Measurements from ENCODE around the gene LARP7. TPM values are rescaled to one million over a fixed set of nuclear protein-coding genes. Genes with fewer than 3 reads are reported as not detected.

Gene LARP7
- total and polyA plus RNA-seq, 5 experiments from 2014 or later: 24.8 to 61.1 (median 40.7) TPM

GRCh38 chr4:112664611-112665010 lies 27.7 kb downstream of the LARP7 start:
- ATAC-seq: no peak
- peaks cover 0 to 2% (median 0%) of the 10 kb centered on the region in 4 donors for H3K4me1 Mint-ChIP-seq
- POLR2A ChIA-PET: no interaction called here
- DNase-seq: no peak
- H3K4me3 Mint-ChIP-seq: no peak overlapping the region
- no peaks in the 10 kb centered on the region for H3K9me3 Mint-ChIP-seq
- peak overlapping the region in 1 of 10 donors; percentile 51 for H3K27ac Mint-ChIP-seq
- peaks cover 0 to 17% (median 3%) of the 10 kb centered on the region in 3 donors for H3K36me3 Mint-ChIP-seq
- H3K27me3 Mint-ChIP-seq: no peaks in the 10 kb centered on the region

- no peaks in the 10 kb centered on the region for H3K27me3 Mint-ChIP-seq
- POLR2A ChIA-PET: interaction anchor here (0.7 kb wide), 1 partner anchor 33 kb away, joined by 3 read pairs; no protein-coding TSS in a partner anchor
- DNase-seq (no peak), ATAC-seq (no peak)
- no peaks in the 10 kb centered on the region for H3K9me3 Mint-ChIP-seq
- H3K4me1 Mint-ChIP-seq: peaks cover 0 to 2% (median 0%) of the 10 kb centered on the region in 4 donors
- H3K4me3 Mint-ChIP-seq: no peak overlapping the region
- H3K36me3 Mint-ChIP-seq: peaks cover 0 to 16% (median 3%) of the 10 kb centered on the region in 3 donors
- H3K27ac Mint-ChIP-seq: peak overlapping the region in 1 of 10 donors; percentile 24
Measured at GRCh38 chr4:112668131-112668530, 31.2 kb downstream of the LARP7 start.

GRCh38 chr4:112673076-112673475 lies 36.1 kb downstream of the LARP7 start:
- POLR2A ChIA-PET: no interaction called here
- Mint-ChIP-seq H3K27ac (no peak overlapping the region), H3K36me3 (peaks cover 0 to 2% (median 0%) of the 10 kb centered on the region in 3 donors), H3K4me3 (no peak overlapping the region), H3K4me1 (peaks cover 0 to 1% (median 0%) of the 10 kb centered on the region in 4 donors), H3K27me3 (no peaks in the 10 kb centered on the region), H3K9me3 (no peaks in the 10 kb centered on the region)
- ATAC-seq (no peak), DNase-seq (no peak)

GRCh38 chr4:112673686-112674085 lies 36.7 kb downstream of the LARP7 start:
- ATAC-seq (no peak), DNase-seq (no peak)
- Mint-ChIP-seq H3K4me1 (no peaks in the 10 kb centered on the region), H3K4me3 (no peak overlapping the region), H3K27ac (no peak overlapping the region), H3K27me3 (no peaks in the 10 kb centered on the region), H3K36me3 (no peaks in the 10 kb centered on the region), H3K9me3 (no peaks in the 10 kb centered on the region)
- POLR2A ChIA-PET: no interaction called here

- no peak for DNase-seq
- H3K27me3 Mint-ChIP-seq: no peaks in the 10 kb centered on the region
- H3K9me3 Mint-ChIP-seq: no peaks in the 10 kb centered on the region
- H3K36me3 Mint-ChIP-seq: no peaks in the 10 kb centered on the region
- ATAC-seq: no peak
- POLR2A ChIA-PET: no interaction called here
- no peak overlapping the region for H3K27ac Mint-ChIP-seq
- no peaks in the 10 kb centered on the region for H3K4me1 Mint-ChIP-seq
- H3K4me3 Mint-ChIP-seq: no peak overlapping the region
Measured at GRCh38 chr4:112674376-112674775, 37.4 kb downstream of the LARP7 start.

GRCh38 chr4:112677519-112678091 lies 40.7 kb downstream of the LARP7 start:
- H3K36me3 Mint-ChIP-seq: no peaks in the 10 kb centered on the region
- H3K4me1 Mint-ChIP-seq: no peaks in the 10 kb centered on the region
- DNase-seq (no peak), ATAC-seq (no peak)
- no peaks in the 10 kb centered on the region for H3K27me3 Mint-ChIP-seq
- POLR2A ChIA-PET: no interaction called here
- no peaks in the 10 kb centered on the region for H3K9me3 Mint-ChIP-seq
- H3K4me3 Mint-ChIP-seq: no peak overlapping the region
- H3K27ac Mint-ChIP-seq: no peak overlapping the region

GRCh38 chr4:112680996-112681395 lies 44.1 kb downstream of the LARP7 start:
- no peak overlapping the region for H3K4me3 Mint-ChIP-seq
- H3K4me1 Mint-ChIP-seq: no peaks in the 10 kb centered on the region
- ATAC-seq (no peak), DNase-seq (no peak)
- POLR2A ChIA-PET: no interaction called here
- no peak overlapping the region for H3K27ac Mint-ChIP-seq
- peaks cover 0 to 7% (median 2%) of the 10 kb centered on the region in 5 donors for H3K27me3 Mint-ChIP-seq
- H3K9me3 Mint-ChIP-seq: no peaks in the 10 kb centered on the region
- H3K36me3 Mint-ChIP-seq: no peaks in the 10 kb centered on the region

- Mint-ChIP-seq H3K4me1 (no peaks in the 10 kb centered on the region), H3K4me3 (no peak overlapping the region), H3K9me3 (no peaks in the 10 kb centered on the region), H3K27me3 (peaks cover 5 to 16% (median 8%) of the 10 kb centered on the region in 5 donors), H3K27ac (no peak overlapping the region), H3K36me3 (peaks cover 0 to 2% (median 0%) of the 10 kb centered on the region in 3 donors)
- POLR2A ChIA-PET: no interaction called here
- no peak for ATAC-seq
- DNase-seq: no peak
Measured at GRCh38 chr4:112693507-112693906, 56.6 kb downstream of the LARP7 start.

GRCh38 chr4:112700679-112701078 lies 63.7 kb downstream of the LARP7 start:
- DNase-seq (no peak), ATAC-seq (no peak)
- H3K27me3 Mint-ChIP-seq: peaks cover 24 to 65% (median 41%) of the 10 kb centered on the region in 5 donors
- no peak overlapping the region for H3K27ac Mint-ChIP-seq
- H3K9me3 Mint-ChIP-seq: no peaks in the 10 kb centered on the region
- H3K4me1 Mint-ChIP-seq: peaks cover 3 to 13% (median 10%) of the 10 kb centered on the region in 4 donors
- H3K4me3 Mint-ChIP-seq: no peak overlapping the region
- POLR2A ChIA-PET: no interaction called here
- no peaks in the 10 kb centered on the region for H3K36me3 Mint-ChIP-seq

- POLR2A ChIA-PET: interaction anchor here (0.6 kb wide), 1 partner anchor 22 kb away, joined by 4 read pairs; no protein-coding TSS in a partner anchor
- Mint-ChIP-seq H3K36me3 (no peaks in the 10 kb centered on the region), H3K27ac (no peak overlapping the region), H3K9me3 (no peaks in the 10 kb centered on the region), H3K4me3 (no peak overlapping the region), H3K4me1 (peaks cover 11 to 23% (median 20%) of the 10 kb centered on the region in 4 donors), H3K27me3 (peaks cover 35 to 80% (median 54%) of the 10 kb centered on the region in 5 donors)
- ATAC-seq (no peak), DNase-seq (no peak)
Measured at GRCh38 chr4:112702892-112703291, 65.9 kb downstream of the LARP7 start.

- DNase-seq: no peak
- POLR2A ChIA-PET: no interaction called here
- Mint-ChIP-seq H3K27ac (peak overlapping the region in 2 of 10 donors; percentile 40 to 49), H3K4me3 (peak overlapping the region; percentile 75 to 90 (median 86)), H3K9me3 (no peaks in the 10 kb centered on the region), H3K27me3 (peaks cover 33 to 69% (median 53%) of the 10 kb centered on the region in 5 donors), H3K36me3 (no peaks in the 10 kb centered on the region), H3K4me1 (peaks cover 11 to 23% (median 20%) of the 10 kb centered on the region in 4 donors)
- ATAC-seq: no peak
Measured at GRCh38 chr4:112704322-112704721, 67.4 kb downstream of the LARP7 start.

GRCh38 chr4:112704991-112705845 lies 68.3 kb downstream of the LARP7 start:
- Mint-ChIP-seq H3K36me3 (no peaks in the 10 kb centered on the region), H3K4me3 (peak overlapping the region; percentile 75 to 90 (median 86)), H3K27ac (peak overlapping the region in 1 of 10 donors; percentile 31), H3K27me3 (peaks cover 35 to 60% (median 55%) of the 10 kb centered on the region in 5 donors), H3K4me1 (peaks cover 11 to 23% (median 20%) of the 10 kb centered on the region in 4 donors), H3K9me3 (no peaks in the 10 kb centered on the region)
- no peak for ATAC-seq
- DNase-seq: peak in 3 of 10 donors; percentile 3 to 14 (median 3)
- POLR2A ChIA-PET: no interaction called here
